ENCODE measurements around the gene KIF26A.

DNA sequence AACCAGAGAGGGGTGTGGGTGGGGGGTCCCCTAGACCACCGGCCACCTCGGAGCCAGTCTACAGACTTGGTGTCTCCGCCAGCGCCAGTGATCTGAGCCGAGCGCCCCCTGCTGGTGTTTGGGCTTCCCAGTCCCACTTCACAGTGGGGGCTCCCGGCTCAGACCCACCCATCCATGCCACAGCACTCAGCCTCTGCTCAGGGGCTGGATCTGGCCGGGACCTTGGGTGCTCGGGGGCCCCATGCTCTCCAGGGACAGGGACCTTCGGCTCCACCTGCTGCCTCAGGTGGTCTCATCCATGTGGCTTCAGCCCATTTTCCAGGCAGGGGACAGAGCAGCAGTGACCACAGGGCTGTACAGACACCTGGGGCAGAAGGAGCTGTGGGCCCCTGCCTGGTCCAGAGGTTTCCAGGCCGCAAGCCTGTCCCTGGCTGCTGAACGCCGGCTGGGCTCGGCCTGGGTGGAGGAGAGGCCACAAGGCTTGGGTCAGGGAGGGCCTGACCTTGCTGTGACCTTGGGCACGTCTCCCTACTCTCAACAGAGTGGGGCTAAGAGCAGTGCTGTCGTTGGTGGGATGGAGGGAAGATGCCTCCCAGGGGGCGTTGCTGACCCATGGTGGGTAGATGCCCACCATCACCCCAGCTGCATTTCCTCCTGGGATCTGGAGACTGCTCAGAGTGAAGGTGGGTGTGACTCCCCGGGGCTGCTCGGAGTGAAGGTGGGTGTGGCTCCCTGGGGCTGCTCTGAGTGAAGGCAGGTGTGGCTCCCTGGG lies 86.3 kb downstream of the KIF26A start:
- TF ChIP-seq POLR2A (IDR thresholded peaks at IDR 0.05), result no peak
- TF ChIP-seq, protein P1, sequence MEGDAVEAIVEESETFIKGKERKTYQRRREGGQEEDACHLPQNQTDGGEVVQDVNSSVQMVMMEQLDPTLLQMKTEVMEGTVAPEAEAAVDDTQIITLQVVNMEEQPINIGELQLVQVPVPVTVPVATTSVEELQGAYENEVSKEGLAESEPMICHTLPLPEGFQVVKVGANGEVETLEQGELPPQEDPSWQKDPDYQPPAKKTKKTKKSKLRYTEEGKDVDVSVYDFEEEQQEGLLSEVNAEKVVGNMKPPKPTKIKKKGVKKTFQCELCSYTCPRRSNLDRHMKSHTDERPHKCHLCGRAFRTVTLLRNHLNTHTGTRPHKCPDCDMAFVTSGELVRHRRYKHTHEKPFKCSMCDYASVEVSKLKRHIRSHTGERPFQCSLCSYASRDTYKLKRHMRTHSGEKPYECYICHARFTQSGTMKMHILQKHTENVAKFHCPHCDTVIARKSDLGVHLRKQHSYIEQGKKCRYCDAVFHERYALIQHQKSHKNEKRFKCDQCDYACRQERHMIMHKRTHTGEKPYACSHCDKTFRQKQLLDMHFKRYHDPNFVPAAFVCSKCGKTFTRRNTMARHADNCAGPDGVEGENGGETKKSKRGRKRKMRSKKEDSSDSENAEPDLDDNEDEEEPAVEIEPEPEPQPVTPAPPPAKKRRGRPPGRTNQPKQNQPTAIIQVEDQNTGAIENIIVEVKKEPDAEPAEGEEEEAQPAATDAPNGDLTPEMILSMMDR (IDR thresholded peaks at IDR 0.05), result peak in 5 of 6 experiments; percentile 19 to 38 (median 36)
- TF ChIP-seq POLR2AphosphoS5 (IDR thresholded peaks at IDR 0.05), result no peak
- no peak for TF ChIP-seq EP300 (IDR thresholded peaks at IDR 0.05)
